ENCODE measurements around the gene OTUD5.

The OTUD5 gene

DNA sequence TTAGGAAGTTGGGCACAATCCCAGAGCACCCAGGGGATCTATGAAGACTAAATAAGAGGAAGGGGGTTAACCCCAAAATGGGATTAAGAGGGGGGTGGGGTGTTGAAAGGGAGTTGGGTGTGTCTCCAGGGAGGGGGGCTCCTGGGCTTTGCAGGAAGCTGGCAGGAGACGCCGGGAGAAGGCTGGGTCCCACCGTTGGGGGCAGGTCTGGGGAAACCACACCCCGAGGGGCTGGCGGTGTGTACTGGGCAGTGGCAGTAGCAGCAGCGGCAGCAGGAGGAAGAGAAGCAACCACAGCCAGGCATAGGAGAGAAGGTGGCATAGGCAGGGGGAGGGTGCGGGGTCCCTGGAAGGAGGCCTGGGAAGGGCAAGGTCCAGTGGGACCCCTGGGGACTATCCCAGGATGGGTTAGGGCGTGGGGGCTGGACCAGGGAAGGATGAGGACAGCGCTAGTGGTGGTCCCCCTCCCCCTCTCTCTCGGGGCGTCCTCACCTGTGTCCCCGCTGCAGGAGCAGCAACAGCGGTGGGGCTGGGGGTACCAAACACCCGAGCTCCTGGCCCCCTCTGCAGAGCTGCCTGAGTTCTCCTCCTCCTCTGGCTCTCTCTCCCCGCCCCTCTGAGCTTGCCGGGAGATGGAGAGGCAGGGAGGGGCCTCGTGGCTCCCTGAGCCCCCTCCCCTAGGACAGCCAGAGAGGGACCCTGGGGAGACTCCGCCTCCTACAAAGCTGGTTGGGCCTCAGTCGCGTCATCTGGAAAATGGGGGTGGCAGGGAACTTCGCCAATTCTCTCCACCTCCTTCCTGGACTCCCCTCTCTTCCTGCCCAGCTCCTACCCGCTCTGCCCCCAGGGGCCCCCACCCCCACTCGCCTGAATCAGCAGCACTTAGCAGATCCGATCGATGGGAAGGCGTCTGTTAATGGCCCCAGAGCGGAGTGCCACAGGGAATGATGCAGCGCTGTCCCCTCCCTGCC, 14.1 kb upstream of the OTUD5 start, which contains the start of gene KCND1:
Gene KCND1 (minus strand): TSS at position 596 of the 971 bp plus-strand sequence. CDS start 1,573 bp downstream, outside the sequence.
- DNase-seq: peak; percentile 18

DNA sequence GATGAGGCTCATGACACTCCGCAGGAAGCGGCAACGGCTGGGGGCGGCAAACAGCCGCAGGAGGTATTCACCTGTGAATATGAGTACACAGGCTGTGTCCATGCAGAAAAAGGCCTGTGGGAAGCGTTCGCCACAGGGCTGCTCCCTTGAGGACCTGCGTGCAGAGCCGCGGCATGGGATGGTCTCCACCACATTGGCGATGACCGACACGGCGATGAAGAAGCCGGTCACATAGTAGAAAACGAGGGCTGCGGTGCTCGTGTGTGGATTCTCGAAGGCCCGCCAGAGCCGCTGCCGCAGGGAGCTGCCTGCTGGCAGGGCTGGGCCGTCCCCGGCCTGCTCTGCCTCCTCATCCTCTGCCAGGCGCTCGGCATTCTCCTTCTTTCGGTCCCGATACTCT, 12.1 kb upstream of the OTUD5 start:
- no peak for DNase-seq

DNA sequence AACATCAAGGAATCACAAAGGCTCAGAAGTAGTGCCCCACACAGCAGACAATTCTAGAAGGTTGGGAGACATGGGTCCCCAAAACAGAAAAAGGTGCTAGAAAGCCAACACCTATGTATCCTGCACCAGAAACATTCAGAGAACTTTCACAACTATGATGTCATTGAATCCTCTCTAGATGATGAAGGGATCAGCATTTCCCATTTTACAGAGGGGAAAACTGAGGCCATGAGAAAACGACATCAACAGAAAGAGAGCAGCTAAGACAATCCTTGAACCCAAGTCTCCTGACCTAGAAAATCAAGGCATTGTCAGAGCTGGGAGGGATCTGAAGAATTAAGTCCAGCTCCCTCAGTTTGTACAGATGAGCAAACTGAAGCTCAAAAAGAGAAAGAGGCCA, 11.0 kb upstream of the OTUD5 start:
- DNase-seq: no peak

DNA sequence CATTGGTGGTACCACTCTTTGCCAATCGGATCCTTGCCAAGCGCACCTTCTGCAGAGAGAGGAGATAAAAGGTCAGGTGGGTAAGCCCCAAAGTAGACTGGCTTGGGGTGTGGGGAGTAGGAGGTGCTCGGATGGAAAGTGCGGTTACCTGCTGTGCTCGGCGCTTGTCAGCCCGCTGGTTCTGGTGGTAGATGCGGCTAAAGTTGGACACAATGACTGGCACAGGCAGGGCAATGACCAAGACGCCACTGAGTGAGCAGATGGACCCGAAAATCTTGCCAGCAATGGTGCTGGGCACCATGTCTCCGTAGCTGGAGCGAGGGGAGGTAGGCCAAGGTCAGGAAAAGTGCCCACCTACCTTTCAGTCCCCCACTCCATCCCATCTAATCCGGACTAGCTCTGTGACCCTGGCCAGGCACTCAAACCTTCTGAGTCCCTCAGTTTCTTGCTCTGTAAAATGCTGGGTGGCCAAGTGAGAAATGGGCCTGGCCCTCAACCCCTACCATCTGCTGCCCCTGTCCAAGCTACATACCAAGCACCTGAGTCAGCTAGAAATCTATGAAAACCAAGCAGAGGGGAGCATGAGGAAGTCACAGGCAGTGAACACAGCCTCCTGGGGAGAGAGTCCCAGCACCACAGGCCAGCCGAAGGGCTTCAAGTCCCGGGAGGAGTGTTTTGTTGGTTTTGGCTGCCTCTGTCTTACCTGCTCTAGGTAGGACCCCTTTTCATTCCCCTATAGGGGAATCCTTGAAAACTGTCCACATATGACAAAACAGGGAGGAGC, 9.6 kb upstream of the OTUD5 start:
- no peak for DNase-seq

DNA sequence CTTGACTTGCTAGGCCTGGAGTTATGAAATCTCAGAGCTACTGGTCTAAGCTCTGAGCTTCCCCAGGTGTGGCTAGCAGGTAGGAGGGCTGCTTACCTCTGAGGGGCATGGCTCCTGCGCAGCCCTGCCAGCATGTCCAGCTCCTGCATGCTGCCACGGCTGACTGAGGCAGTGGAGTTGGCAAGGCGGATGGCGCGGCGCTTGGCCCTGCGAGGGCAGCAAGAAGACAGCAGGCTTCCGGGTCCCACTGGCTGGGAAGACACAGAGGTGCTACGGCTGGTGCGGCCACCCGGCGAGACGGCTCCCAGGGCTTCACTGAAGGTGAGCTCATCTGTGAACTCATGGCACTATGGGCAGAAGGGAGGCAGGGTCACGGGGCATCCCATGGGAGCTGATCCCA, 8.6 kb upstream of the OTUD5 start:
- no peak for DNase-seq

DNA sequence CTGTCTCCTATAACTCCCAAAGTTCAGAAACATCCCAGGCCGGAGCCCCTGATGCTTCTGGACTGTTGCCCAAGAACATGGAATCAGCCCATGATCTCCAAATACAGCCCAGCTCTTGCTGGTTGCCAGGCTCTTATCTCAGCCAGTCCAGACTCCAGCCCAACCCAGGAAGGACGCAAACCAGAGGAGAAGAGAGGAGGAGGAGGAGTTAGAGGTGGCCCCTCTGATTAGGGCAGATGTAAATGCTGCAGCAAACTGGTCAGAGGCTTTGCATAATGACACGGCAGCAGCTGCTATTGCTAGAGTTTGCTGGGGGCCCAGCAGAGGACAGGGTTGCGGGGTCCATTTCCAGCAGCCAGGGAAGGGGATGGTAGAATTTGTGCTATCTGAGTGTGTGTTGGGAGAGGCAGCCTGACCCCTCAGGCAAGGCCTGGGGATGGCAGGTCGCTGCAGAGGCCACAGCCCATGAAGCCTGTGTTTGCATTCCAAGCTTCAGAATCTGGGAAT, 4.2 kb upstream of the OTUD5 start:
- no peak for DNase-seq

DNA sequence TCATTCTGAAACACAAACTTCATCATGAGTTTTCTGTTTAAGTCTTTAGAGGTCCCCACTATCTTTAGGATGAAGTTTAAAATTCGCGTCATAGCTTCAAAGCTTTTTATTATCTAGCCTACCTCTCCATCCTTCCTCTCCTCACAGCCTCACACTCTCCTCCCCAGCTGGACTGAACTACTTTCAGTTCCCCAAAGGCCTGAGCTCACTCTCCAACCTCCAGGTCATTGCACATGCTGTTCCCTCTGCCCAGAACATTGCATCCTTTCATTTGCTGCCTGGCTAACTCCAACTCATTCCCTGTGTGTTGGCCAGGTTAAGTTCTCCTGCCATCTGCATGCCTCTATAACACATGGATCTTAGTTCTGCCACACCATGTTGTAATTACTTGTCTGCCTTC, 2.9 kb upstream of the OTUD5 start:
- no peak for DNase-seq

DNA sequence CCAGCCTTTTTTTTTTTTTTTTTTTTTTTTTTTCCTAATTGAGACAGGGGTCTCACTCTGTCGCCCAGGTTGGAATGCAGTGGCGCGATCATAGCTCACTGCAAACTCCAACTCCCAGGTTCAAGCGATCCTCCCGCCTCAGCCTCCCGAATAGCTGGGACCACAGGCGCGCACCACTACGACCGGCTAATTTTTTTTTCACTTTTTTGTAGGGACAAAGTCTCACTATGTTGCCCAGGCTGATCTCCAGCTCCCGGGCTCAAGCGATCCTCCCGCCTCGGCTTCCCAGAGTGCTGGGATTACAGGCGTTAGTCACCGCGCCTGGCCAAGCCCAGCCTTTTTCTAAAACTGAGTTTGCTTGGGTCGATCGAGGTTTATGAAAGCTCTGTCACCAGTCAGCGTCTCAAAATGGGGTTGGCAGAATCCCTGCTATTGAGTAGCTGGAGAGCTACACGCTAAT, 1.3 kb upstream of the OTUD5 start:
- DNase-seq: peak; percentile 28

DNA sequence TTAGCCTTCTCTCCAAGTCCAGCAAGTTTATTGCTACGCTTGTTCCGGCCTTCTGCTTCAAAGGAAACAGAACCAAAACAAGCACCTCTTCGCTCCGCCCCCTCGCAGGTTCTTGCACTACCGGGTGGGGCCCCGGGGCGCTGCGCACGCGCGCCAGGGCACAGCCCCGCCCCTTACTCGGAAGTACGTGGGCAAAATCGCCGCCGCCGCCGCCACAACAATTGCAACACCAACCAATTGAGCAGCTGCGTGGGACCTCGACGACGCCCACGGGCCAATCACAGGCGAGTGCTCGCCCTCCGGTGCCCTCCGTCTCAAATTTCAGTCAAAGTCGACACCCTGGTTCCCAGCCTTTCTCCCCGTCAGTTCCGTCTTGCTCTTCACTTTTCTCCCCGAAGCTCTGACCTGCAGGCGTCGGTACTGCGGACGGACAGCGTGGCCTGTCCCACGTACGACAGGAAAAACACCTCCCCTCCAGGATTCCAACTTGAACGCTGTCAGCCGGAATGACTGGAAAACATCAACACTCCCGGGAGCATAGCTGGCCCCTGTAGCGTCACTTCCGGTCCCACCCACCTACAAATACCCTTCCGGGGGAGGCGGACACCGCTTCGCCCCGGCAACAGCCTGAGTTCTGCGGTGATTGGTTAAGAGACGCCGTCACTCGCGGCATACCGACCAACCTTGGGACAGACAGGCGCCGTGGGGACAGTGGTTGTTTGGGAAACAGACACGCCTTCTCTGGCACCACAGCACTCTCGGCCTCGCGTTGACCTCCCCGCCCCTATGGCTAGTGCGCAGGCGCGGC, 624 bp upstream of the OTUD5 start:
- peak; percentile 94 for DNase-seq

DNA sequence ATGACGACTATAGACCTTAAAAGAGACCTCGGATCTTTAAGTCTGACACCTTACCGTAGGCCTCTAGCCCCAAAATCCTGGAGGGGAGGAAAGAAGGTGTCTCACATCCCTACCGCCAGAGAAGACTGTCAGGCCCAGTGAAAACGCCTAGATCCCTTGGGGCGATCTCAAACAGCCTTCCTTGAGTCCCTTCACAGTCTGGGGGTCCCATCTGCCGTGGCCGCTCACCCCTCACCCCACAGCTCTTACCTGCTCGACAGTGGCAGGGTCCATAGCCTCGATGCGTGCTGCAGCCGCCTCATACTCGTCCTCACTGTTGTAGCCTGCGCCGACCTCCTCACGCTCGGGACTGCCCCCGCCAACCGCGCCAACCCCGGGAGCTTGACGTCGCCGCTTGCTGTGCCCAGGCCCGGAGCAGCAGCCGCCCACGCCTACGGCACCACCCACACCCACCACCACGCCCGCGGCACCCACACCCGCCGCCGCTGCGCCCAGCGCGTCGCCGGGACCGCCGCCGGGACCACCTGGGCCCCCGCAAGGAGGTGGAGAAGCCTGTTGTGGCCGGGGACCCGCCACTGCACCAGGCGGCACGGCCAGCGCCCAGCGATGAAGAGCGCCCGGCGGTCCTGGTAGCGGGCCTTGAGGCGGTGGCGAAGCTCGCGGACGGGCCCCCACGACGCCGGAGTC, 536 bp downstream of the OTUD5 start:
- DNase-seq: peak; percentile 43

DNA sequence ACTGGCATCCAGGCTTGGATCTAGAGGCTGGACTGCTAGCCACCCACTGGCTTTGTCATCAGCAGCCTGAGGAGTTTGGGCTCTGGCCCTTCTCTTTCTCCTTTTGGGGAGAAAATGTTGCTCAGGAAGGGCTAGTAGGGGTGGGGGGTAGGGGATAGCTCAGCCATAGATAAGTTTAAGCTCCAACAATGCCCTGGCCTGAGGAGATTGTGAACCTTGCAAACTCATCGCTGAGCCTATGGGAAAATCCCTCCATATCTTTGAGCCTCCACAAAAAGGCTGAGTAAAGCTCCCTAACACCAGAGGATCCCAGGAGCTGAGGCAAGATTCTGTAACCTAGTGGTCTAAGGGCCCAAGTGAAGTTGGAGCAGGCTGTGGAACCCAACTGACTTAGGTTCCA, 8.8 kb downstream of the OTUD5 start:
- DNase-seq: no peak

DNA sequence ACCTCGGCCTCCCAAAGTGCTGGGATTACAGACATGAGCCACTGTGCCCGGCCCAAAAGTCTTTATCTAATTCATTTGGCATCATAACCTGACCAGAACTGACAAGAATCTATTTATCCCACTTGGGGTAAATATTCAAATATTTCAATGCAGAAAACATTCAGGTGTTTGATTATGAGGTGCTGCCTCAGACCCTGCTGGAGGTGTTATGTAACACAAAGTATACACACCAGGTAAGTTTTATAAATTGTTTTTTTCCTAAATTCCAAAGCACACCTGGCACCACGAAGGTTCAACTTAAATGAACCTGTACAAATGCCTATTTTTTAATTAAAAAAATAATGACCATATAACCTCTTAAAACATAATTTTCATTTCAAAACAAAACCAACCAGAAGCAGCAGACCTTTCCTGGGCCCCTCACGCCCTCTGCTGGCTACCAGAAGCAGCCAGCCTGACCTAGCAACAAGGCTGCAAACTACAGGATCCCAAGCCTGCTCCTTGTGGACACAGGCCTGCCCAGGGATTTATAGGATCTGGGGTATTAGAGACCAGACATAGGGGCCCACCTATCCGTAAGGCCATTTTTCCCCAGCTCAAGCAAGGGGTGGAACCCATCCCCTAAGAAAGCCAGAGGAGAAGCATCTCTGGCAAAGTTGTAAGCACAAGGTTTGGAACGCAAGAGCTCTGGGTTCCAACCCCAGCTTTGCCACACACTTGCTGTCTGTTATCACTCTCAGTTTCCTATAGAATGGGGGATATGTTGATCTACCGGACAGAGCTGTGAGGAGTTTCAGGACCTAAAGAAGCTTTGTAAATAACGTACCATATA, 11.7 kb downstream of the OTUD5 start:
- peak; percentile 74 for DNase-seq

DNA sequence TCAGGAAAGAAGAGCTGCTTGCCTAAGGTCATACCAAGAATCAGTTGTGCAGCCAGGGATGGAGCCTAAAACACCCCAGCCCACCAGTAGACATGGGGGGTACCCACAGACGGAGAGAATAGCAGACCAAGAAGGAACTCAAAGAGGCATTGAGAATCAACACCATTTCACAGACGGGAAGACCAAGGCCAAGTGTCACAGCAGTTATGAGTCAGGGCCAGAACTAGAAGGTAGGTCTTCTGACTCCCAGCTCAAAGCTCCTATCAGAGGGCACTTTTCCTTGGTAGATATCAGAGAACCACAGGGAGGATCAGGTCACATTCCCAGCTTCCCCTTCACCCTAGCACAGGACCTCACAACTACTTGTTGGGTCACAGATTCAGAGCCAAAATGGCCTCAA, 14.5 kb downstream of the OTUD5 start:
- no peak for DNase-seq

DNA sequence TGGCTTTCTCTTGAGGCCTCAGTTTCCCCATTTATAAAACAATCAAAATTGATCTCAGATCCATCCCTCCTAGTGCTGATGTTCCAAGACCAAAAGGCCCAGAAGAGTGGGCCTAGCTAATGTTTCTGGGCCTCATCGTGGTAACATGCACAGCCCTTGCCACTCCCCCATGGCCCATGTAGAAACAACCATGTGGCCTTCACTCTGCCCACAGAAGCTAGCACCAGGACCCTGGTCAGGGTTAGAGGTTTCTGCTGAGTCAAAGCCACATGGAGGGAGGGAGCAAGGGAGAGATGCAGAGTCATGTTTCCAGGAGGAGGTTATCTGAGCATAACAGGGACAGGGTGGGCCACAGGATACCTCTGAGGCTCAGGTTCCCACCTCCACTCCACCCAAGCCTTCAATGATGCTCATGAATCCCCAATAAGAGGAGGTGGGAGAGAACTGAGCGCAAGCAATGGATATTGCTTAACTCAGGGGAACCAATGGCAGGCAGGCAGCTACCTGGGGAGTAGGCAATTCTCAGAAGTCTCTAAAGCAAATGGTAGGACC, 16.9 kb downstream of the OTUD5 start:
- no peak for DNase-seq

DNA sequence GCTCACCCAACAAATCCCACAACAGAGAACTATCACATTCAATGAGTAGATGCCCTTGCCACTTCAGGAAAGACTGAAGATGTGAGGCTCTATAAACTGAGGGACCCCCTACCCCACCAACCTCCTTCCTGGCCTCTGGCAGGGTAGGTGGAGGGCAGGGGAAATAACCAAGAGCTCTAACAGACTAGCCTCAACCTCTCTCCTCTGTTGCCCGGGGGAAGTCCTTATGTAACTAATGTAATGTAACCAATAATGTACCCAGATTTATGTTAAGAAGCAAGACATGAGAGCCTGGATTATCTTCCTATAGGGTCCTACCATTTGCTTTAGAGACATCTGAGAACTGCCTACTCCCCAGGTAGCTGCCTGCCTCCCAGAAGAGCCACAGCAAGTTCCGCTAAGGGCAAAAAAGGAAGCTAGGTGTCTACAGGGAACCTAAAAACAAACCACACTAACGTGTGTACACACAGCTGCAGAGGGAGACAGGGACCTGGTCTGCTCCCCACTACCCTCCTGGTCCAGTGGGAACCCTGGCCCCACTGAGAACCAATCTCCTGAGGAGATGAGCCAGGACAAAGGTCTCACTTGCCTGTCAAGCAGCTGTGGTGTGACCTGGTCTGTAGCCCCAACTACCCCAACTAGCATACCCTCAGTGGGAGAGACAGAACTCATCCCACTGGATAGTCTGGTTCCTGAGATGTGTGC, 17.7 kb downstream of the OTUD5 start:
- DNase-seq: peak; percentile 39

DNA sequence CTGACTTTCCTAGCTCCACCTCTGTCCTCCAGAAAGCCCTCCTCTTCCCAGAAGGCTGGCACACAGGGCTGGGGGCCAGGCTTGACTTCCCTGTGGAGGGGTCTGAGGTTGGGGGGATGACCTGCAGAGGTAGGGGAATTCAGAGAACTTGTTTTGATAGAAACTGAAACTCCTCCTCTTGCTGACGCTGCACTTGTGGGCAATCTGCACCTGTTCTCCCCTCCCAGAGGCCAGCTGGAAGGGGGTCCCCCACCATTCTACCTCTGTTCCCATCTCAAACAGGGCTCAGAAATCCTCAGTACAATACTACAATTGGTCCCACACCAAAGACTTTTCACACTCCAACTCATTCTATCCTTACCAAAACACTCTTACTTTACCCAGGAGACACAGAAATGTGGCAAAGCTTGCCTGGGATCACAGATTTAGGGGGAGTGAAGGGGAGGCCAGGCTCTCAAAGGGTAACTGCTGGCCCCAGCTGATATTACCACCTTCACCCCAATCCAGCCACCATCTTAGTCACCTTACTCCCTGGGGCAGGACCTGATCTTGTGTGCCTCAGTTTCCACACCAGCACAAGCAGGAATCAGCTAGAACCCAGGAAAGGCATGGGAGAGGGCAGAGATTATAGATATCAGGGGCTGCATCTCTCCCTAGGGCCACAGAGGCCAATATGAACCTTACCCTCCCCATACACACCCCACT, 18.5 kb downstream of the OTUD5 start:
- peak; percentile 53 for DNase-seq

DNA sequence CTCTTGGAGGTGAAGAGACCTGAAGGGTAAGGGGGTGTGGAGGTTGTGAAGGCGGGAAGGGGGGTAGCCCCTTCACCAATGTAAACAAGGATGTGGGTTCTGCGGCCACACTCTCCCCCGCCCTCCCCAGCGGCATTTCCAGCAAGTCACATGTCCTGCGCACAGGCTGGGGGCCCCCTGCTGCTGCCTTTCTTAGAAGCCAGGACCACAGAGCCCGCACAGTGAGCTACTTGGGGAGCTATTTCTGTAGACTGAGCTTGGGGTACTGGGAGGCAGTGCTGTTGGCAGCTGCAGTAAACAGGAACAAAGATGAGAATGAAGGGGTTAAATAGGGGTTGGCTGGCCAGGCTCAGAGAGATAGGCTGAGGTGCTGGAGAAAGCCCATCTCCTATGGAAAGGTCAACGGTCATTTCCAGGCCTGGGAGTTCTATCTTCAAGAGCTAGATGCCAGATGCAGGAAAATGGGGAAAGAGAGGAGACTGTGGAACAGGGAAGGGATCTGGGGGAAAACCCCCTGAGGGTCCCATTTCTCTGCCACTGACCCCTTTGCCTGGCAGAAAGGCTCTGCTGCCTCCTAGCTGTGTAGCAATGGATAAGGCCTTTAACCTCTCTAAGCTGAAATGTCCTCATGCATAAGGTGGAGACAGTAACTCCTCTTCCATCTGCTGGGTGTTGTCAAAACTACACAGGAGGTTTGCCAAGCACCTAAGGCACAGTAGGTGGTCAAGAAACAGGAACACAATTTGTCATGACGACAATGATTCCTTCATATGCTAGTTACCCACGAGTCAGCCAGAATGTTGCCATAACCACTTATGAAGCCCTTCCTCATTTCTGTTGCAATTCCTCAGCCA, 20.1 kb downstream of the OTUD5 start:
- DNase-seq: peak; percentile 88

DNA sequence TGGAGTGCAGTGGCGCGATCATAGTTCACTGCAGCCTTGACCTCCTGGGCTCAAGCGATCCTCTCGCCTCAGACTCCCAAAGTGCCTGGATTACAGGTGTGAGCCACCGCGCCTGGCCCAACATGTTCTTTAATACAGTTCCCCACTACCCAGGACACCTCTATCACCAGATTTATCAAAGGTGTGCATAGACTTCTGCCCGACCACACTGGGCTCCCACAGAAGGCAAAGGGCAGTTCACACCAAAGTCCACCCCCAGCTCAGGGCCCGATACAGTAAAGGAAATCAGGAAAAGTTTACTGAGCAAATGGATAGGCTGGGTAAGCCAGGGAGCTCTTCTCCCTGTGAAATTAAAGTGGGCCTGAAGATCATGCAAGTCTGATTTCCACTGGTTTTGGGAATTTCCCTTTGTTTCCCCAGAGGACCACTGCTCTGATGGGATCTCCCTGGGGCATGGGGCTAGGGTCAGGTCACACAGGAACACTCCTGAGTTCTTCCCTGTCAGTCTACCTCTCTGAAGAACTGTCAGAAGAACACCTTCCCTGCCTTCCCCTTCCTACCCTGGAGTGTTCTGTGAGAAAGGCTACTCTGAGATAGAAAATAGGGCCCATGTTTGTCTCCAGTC, 20.9 kb downstream of the OTUD5 start:
- no peak for DNase-seq
